IPS-18a (cell line): ENCODE results near the gene HPSE.
"Not testable (repeated sequence)": the region's sequence is repeated elsewhere in the genome, so short reads cannot be mapped to it uniquely, and the experiment has no call there.

ENCODE experiments used
- H3K27ac ChIP-seq: one replicate; pipeline ENCODE4 v1.5.1; 2013; ENCODE audit warnings: low read length
- H3K27me3 ChIP-seq: one replicate; pipeline ENCODE4 v1.6.1; 2013; ENCODE audit warnings: mild to moderate bottlenecking, low read length; ENCODE audit not compliant: control insufficient read depth, insufficient read depth
- H3K36me3 ChIP-seq: one replicate; pipeline ENCODE4 v1.6.1; 2013; ENCODE audit warnings: low read depth, low read length; ENCODE audit not compliant: control insufficient read depth
- H3K4me1 ChIP-seq: one replicate; pipeline ENCODE4 v1.6.1; 2013; ENCODE audit warnings: low read depth, low read length; ENCODE audit not compliant: control insufficient read depth
- H3K4me3 ChIP-seq: one replicate; pipeline ENCODE4 v1.5.1; 2013; ENCODE audit warnings: low read length
- H3K9ac ChIP-seq: one replicate; pipeline ENCODE4 v1.6.1; 2013; ENCODE audit warnings: mild to moderate bottlenecking, low read length, moderate library complexity
- H3K9me3 ChIP-seq: one replicate; pipeline ENCODE4 v1.6.1; 2013; ENCODE audit warnings: low read depth, low read length; ENCODE audit not compliant: control insufficient read depth

The HPSE gene

DNA sequence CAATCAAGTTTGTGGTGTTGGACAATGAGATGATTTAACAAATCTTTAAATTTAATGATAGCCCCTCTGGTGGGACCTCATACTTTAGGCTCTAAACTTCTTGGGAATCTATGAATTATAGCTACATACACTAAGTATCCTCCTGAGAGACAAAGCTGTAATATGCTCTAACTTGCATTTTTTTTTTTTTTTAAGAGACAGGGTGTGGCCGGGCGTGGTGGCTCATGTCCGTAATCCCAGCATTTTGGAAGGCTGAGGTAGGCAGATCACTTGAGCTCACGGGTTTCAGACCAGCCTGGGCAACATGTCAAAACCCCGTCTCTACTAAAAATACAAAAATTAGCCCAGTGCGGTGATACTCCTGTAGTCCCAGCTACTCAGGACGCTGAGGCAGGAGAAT is 26.7 kb downstream of the HPSE start:
- Histone ChIP-seq H3K9ac (no peak overlapping the region), H3K4me1 (no peaks in the 10 kb centered on the region), H3K27me3 (no peaks in the 10 kb centered on the region), H3K4me3 (no peak overlapping the region), H3K27ac (no peak overlapping the region), H3K9me3 (no peaks in the 10 kb centered on the region), H3K36me3 (no peaks in the 10 kb centered on the region)

DNA sequence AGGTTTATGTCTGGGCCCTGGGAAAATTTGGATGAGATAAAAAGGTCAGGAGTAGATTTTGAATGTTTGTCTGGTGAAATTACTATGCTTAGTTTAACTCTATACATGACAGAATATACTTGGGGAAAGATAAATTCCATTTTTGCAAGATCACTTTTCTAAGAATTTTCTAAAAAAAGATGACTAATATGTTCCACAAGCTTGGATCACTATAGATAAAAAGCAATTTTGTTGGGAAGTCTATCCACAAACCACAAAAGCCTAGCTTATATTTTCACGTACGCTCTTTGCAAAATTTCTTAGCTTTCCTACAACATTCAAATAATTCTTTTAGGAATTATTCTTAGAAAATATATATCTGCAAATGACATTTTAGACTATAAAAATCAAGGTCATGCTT is 29.5 kb downstream of the HPSE start:
- no peak overlapping the region for H3K4me3 ChIP-seq
- no peak overlapping the region for H3K9ac ChIP-seq
- H3K27ac ChIP-seq = no peak overlapping the region
- no peaks in the 10 kb centered on the region for H3K36me3 ChIP-seq
- no peaks in the 10 kb centered on the region for H3K9me3 ChIP-seq
- H3K27me3 ChIP-seq = no peaks in the 10 kb centered on the region
- H3K4me1 ChIP-seq = no peaks in the 10 kb centered on the region

DNA sequence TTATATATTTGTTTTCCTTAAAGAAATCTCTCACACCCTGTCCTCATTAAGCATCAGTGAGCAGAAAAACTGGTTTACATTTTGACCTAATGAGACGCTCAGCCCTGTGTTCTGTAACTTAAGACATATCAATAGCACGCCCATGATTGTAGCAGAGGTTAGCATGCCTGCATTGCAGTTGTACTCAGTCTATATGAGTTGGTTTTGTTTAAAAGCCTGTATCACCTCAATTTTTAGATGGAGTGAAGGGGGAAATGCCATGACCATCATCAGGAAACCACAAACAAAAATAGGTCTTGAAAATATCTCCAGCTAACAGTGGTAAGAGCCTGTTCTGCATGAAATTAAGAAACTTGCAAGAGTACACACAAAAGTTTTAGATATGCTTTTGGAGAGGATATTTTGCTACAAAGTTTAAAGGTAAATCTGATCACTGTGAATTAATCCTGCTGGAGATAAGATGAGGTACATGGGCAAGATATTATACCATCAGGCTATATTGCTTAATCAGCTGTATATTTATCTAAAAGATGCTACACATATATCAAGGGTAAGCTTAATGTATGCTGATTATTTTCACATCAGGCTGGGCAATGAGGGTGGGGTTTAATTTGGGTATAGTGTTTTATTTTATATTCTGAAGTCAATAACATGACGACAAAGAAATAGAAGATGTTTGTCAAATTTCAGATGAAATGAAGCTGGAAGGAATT is 36.9 kb downstream of the HPSE start:
- Histone ChIP-seq H3K4me1 (no peaks in the 10 kb centered on the region), H3K9me3 (no peaks in the 10 kb centered on the region), H3K27ac (no peak overlapping the region), H3K4me3 (no peak overlapping the region), H3K9ac (no peak overlapping the region), H3K36me3 (no peaks in the 10 kb centered on the region), H3K27me3 (no peaks in the 10 kb centered on the region)

DNA sequence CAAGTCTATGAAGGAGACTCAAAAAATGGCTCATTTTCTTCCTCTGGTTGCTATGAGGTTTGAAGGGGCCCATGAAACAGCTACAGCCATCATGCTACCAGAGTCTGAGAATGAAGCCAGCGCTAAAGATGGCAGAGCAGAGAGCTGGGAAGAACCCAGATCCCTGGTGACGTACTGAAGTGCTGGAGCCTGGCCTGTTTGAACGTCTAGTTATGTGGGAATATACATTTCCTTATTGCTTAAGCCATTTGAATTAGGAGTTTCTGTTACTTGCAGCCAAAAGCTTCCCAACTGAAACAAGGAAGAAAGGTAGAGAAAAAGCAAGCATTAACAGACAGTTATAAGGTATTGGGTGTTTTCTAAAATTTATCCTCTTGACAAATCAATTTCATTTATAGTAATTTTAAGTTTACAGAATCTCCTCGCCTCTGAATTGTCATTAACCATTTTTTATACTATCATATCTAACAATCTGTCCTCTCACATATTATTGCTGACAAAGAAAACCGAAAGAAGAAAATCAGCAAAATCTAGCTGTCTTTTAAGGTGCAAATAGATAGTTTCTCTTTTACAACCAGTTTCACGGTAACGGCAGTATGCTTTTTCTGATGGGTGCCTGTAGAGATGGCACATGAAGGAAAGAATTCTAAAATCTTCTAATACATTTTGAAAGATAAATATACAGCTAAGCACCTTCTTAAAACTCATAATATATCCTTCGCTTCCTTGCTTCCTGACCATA is 41.2 kb downstream of the HPSE start:
- Histone ChIP-seq H3K9ac (no peak overlapping the region), H3K9me3 (no peaks in the 10 kb centered on the region), H3K4me1 (no peaks in the 10 kb centered on the region), H3K36me3 (no peaks in the 10 kb centered on the region), H3K27me3 (no peaks in the 10 kb centered on the region), H3K4me3 (no peak overlapping the region), H3K27ac (no peak overlapping the region)

DNA sequence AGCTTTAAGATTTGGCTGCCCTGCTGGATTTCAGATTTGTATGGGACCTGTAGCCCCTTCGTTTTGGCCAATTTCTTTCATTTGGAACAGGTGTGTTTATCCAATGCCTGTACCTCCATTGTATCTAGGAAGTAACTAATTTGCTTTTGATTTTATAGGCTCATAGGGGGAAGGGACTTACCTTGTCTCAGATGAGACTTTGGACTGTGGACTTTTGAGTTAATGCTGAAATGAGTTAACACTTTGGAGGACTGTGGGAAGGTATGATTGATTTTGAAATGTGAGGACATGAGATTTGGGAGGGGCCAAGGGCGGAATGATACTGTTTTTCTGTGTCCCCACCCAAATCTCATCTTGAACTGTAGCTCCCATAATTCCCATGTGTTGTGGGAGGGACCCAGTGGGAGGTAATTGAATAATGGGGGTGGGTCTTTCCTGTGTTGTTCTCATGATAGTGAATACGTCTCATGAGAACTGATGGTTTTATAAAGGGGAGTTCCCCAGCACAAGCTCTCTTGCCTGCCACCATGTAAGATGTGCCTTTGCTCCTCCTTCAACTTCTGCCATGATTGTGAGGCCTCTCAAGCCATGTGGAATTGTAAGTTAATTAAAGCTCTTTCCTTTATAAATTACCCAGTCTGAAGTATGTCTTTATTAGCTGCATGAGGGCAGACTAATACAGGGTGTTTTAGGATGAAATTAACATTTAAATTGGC is 44.4 kb downstream of the HPSE start:
- not testable (repeated sequence) for H3K36me3 ChIP-seq, H3K4me1 ChIP-seq, H3K27me3 ChIP-seq, H3K9ac ChIP-seq, H3K9me3 ChIP-seq, H3K27ac ChIP-seq, H3K4me3 ChIP-seq

DNA sequence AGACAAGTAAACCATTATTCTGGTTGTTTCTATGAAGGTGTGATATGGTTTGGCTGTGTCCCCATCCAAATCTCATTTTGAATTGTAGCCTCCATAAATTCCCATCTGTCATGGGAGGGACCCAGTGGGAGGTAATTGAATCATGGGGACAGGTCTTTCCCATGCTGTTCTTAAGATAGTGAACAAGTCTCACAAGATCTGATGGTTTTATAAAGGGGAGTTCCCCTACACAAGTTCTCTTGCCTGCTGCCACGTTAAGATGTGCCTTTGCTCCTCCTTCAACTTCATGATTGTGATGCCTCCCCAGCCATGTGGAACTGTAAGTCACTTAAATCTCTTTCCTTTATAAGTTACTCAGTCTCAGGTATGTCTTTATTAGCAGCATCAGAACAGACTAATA is 46.3 kb downstream of the HPSE start:
- not testable (repeated sequence) for H3K9me3 ChIP-seq, H3K27me3 ChIP-seq, H3K36me3 ChIP-seq, H3K9ac ChIP-seq, H3K4me1 ChIP-seq, H3K27ac ChIP-seq, H3K4me3 ChIP-seq

DNA sequence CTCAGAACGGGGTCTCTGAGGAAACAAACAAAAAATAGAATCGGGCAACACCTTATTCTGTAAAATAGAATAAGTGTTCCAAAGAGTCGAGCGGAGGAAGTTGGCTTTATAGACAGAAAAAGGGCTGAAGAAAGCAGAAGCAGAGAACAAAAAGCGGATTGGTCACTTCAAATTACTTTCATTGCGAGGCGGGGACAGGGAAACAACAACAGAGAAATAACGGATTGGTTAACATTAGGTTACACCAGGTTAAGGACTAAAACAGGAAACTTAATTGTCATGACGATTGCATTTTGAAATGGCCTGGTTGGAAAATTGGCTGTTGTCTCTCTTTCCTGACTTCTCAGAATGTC is 49.6 kb downstream of the HPSE start:
- Histone ChIP-seq H3K27me3 (peaks cover 14% of the 10 kb centered on the region), H3K27ac (no peak overlapping the region), H3K36me3 (no peaks in the 10 kb centered on the region), H3K4me3 (peak overlapping the region; percentile 94), H3K9me3 (no peaks in the 10 kb centered on the region), H3K9ac (peak overlapping the region; percentile 66), H3K4me1 (peaks cover 7% of the 10 kb centered on the region)

DNA sequence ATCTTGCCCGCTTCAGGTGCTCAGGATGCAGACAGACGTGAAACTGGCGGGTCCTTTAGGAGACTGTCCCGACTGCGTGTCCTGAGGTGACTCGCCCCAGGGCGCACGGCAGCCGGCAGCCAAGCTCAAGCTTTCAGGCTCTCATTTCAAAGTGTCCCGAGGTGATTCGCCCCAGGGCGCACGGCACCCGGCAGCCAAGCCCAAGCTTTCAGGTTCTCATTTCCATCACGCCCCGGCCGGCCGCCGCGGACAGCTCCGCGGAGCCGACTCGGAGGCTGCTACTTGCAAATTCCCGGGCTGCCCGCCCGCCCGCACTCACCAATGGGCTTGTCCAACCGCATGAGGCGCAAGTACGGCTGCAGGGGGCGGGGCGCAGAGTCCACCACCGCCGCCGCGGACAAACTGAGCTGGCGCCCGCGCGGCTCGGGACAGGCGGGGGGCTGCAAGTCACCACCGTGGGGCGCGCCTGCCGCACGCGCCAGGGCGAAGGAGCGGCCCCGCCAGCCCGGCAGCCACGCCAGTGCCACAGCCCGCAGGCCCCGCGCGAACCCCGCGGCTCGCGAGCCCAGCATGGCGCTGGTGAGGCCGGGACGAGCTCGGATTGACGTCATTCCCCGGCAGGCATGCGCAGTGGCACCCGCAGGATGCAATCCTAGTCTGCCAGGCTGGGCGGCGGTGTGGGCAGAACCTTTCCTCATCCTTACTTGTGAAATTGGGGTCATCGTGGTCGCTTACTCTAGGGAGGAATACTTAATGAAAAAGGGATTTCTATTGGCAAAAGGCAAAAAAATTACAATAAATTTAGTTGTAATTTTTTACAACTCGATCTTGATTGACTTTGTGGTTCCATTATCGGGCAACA is 50.2 kb downstream of the HPSE start, which contains the start of gene COQ2:
TSS of gene COQ2 (minus strand) at position 606 of the 862 bp plus-strand sequence. CDS start at position 572, 34 bp downstream.
- H3K4me3 ChIP-seq = peak within 1 kb of the TSS; percentile 94
- H3K9me3 ChIP-seq = no peaks in the 10 kb centered on the region
- H3K27me3 ChIP-seq = peaks cover 14% of the 10 kb centered on the region
- peaks cover 7% of the 10 kb centered on the region for H3K4me1 ChIP-seq
- H3K9ac ChIP-seq = peak within 1 kb of the TSS; percentile 66
- H3K36me3 ChIP-seq = no peaks in the 10 kb centered on the region
- peak within 1 kb of the TSS; percentile 48 for H3K27ac ChIP-seq

DNA sequence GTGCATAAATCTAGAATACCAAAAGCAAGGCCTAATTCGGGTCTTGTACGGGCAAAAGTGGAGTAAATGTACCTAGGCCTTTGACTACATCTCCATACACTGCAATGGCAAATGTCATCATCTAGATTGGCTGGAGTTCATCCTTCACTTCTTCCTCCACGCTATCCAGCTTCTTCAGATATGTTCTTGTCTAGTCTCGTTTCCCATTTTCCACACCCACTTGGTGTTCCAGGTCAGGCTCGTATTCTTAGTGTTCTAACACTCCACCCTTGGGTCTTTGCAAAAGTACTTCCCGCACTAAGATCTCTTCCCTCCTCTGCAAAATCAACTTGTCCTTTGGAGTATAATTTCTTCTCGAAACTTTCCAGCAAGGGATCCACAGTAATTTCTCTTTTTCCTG is 51.5 kb downstream of the HPSE start:
- H3K9ac ChIP-seq = no peak overlapping the region
- H3K36me3 ChIP-seq = peaks cover 2% of the 10 kb centered on the region
- no peak overlapping the region for H3K27ac ChIP-seq
- H3K4me3 ChIP-seq = peak overlapping the region; percentile 94
- peaks cover 7% of the 10 kb centered on the region for H3K4me1 ChIP-seq
- H3K9me3 ChIP-seq = no peaks in the 10 kb centered on the region
- peaks cover 14% of the 10 kb centered on the region for H3K27me3 ChIP-seq

DNA sequence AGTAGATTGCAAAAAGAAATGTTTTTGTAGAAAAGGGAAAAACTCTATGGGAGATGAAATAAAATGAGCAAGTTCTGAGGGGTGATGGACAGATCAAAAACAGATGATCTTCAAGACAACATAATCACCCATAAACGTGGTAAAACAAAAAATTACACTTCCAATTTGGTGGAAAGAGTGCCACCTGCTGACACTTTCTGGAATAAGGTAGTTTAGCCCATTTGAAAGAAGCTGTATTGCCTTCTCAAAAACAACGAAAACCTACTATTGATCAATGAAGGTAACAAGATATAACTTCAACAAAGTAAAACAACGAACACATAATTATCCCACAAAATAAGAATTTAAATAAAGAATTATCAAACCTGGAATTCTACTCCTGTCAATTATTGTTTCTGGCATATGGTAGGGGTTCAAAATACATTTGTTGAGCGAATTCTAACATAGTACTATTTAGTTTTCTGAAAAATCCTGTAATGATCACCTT is 52.6 kb downstream of the HPSE start:
- Histone ChIP-seq H3K27me3 (peaks cover 14% of the 10 kb centered on the region), H3K36me3 (peaks cover 7% of the 10 kb centered on the region), H3K4me3 (no peak overlapping the region), H3K27ac (no peak overlapping the region), H3K9me3 (no peaks in the 10 kb centered on the region), H3K9ac (no peak overlapping the region), H3K4me1 (peaks cover 7% of the 10 kb centered on the region)

DNA sequence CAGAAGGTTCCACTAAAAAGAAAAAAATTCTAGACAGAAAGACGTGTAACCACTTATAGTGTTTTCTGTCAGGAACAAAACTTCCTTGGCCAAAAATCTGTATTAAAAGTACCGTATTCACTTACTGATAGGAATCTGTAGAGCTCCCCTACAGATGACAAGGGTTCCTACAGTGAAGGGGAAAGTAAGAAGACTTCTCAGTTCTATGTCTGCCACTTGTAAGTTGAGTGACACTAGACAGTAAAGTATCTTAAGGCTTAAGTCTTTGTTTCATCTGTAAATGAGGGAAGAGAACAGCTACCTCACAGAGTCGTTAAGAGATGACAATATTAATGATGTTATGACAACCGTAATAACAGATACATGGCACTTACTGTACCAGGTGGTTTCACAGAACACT is 53.3 kb downstream of the HPSE start:
- Histone ChIP-seq H3K27me3 (peaks cover 14% of the 10 kb centered on the region), H3K9ac (no peak overlapping the region), H3K36me3 (peaks cover 10% of the 10 kb centered on the region), H3K9me3 (no peaks in the 10 kb centered on the region), H3K27ac (no peak overlapping the region), H3K4me1 (peaks cover 7% of the 10 kb centered on the region), H3K4me3 (no peak overlapping the region)
